GM19468 (cell line): ENCODE data around the gene LCN9.
"Not testable (repeated sequence)": the region's sequence is repeated elsewhere in the genome, so short reads cannot be mapped to it uniquely, and the experiment has no call there.

Experiments used
- ATAC-seq: cut with Tn5 transposase; IDR thresholded peaks from one replicate; pipeline ENCODE4 v1.9.1; 2021; ENCODE audit warnings: mild to moderate bottlenecking, moderate library complexity, moderate number of reproducible peaks; ENCODE audit not compliant: unreplicated experiment; ENCODE audit errors: extremely low read depth

LCN9 gene, protein sequence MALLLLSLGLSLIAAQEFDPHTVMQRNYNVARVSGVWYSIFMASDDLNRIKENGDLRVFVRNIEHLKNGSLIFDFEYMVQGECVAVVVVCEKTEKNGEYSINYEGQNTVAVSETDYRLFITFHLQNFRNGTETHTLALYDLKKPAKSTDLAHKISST

GRCh38 chr9:135662758-135663450, at the start of gene LCN9:
Gene LCN9 (plus strand): TSS chr9:135663309. CDS start chr9:135663322, 13 bp downstream.
- no peak for ATAC-seq

DNA sequence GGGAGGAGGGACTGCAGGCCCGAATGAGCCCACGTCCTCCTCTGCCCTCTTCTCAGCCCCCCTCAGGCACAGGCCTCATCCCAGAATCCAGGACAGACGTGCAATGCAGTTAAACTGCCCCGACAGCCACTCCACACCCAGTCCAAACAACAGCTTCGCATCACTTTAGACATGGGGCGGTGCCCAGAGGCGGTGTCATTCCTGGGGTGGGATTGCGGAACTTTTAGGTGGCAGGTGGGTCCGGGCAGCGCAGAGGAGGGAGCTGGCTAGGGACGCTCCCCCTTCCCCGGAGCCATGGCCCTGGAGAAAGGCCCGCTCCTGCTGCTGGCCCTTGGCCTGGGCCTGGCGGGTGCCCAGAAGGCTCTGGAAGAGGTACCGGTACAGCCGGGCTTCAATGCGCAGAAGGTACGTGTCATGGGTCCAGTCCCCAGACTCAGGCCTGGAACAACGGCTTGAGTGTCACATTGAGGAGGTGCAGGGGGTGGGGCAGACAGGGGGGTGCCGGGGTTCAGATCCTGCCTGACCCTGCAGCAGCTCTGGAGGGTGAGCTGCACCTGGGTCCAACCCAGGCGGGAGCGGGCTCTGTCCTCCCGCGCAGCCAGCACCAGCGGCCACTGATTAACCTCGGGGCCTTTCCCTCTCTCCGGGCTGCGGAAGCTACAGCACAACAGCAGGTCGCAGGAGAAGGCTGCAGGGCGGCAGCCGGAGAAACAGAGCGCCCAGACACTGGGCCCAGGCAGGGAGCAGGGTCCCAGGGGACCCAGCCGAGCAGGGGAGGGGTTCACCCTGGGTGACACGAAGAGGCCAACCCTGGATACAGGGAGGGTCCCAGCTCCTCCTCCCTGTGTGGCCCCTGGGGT, 48.9 kb upstream of the LCN9 start:
- ATAC-seq: no peak

- no peak for ATAC-seq
Observed at GRCh38 chr9:135614821-135615665, 48.1 kb upstream of the LCN9 start.

GRCh38 chr9:135615666-135616618, 47.2 kb upstream of the LCN9 start:
- ATAC-seq: no peak

DNA sequence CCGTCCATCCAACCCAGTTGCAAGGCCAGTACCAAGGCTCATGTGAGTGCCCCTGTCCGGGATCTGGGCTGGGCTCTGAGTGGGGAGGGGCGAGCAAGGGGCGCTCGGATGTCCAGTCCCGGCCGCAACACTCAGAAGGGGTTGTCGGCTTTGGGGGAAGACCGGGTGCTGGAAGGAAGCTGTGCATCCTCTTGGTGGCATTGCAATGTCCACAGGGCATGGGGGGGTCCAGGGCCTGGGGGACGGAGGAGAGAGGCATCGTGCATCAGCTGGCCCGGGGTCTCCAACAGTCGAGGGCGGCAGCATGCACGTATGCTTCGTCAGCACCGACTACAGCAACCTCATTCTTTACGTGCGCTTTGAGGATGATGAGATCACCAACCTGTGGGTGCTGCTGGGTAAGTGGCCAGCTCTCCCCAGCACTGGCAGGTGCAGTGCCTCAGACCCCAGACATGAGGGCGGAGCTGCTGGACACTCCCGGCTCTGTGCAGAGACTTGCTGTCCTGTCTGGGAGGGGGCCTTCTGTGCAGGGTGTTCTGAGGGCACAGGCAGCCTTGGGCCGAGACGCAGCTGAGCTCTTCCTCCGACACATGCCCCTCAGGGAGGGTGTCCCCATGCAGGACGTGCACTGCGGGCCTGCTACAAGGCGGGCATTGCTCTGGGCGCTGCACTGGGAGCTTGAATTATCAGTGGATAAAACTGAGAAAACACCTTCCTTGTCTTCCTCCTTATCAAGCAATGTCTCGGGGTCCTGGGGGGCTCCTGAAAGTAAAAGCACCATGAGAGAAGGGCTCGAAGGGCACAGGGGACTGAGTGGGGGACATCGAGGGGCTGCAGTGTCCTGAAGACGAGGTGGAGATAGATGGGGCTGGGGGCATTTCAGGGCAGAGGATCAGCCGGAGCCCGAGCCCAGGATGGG, 46.2 kb upstream of the LCN9 start:
- ATAC-seq: no peak

GRCh38 chr9:135617538-135617900, 45.6 kb upstream of the LCN9 start:
- no peak for ATAC-seq

GRCh38 chr9:135617991-135618411, 45.1 kb upstream of the LCN9 start:
- ATAC-seq: no peak

DNA sequence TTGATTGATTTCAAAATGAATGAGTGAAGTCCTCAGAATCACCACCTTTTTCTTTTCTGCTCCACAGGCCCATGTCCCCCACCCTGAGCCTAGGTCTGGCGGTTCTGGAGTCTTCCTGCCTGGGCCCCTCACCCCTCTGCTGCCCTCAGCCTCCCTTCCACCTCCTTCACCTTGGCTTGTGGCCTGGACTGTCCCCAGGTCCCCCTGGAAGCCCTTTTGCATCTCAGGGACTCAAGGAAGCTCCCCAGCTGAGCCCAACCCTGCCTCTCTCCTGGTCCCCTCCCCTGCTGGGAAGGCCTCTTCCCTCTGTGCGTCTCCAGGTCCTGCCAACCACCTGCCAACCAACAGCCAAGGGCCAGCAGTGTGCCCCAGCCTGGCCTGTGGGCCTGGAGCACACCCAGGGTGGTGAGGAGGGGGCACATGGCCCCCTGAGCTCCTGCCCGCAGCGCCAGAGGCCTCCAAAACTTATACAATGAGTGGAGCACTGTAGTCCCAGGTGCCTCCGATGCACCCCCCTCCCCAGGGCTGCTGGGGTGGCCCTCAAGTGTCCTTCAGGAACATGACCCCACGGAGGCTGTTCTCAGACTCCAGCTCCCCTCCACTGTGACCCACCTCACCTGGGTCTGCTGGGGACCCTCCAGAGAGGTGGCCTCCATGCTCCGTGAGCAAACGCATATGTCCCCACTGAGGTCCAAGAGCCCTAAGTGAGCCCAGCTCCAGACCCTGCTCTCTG, 44.1 kb upstream of the LCN9 start:
- no peak for ATAC-seq

GRCh38 chr9:135619599-135619886, 43.6 kb upstream of the LCN9 start:
- ATAC-seq: no peak

DNA sequence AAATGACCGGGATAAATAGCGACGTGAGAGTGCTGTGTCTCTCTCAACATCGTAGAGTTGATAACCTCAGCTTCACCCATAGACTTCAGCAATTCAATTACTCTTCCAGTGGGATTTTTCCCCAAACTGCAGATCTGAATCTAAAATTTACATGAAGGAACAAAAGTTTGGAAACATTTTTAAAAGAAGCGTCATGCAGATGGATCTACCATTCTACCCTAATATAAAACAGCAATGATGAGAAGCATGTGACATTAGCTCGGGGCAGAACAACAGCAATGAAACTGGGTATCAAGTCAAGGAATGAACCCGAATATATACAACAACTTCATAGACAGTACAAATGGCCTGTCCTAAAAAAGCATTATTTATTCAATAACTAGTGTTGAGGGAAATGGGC, 42.6 kb upstream of the LCN9 start:
- no peak for ATAC-seq

- no peak for ATAC-seq
Observed at GRCh38 chr9:135622415-135623020, 40.6 kb upstream of the LCN9 start.

DNA sequence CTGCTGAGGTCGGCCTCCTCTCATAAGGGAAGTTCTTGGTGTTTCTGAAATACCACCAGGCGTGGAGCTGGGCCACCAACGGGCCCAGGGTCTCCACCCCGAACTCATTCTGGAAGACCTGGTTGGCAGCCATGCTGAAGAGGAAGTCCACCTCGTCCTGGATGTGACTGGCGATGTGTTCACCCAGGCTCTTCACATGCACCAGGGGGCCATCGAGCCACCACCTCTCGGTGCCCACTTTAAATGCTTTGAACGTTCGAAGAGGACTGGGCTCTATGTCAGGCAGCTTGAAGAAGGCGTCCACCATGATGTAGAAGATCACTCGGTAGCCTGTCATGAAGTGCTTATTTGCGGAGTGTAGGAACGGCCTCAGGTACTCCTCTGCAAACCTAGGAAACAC, 38.8 kb upstream of the LCN9 start:
- ATAC-seq: no peak

DNA sequence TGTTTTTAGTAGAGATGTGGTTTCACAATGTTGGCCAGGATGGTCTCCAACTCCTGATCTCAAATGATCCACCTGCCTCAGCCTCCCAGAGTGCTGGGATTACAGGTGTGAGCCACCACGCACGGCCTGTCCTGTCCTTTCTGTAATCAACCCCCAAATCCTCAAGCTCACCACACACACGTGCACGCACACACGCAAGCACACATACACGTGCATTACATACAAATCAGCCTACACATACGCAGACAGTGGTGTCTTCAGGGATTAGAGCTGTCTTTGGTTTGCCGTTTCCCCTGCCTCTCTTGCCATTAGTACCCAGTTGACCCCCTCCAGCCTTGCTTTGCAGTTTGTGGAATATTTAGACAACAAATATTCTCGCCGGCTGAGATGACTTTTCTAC, 30.3 kb upstream of the LCN9 start:
- ATAC-seq: no peak

DNA sequence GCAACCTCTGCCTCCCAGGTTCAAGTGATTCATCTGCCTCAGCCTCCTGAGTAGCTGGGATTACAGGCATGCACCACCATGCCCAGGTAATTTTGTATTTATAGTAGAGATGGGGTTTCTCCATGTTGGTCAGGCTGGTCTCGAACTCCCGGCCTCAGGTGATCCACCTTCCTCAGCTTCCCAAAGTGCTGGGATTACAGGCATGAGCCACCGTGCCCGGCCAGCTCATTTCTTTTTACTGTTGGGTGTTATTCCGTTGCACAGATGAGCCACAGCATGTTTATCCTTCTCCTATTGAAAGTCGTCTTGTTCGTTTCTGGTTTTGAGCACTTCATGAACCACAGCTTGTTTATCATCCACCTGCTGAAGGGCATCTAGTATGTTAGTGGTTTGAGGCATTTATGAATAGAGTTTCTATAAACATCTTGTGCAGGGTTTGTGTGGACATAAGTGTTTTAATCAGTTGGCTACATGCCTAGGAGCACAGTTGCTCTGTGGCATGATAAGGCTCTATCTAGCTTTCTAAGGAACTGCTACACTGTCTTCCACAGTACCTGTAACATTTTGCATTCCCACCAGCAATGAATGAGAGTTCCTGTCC, 26.1 kb upstream of the LCN9 start:
- not testable (repeated sequence) for ATAC-seq

DNA sequence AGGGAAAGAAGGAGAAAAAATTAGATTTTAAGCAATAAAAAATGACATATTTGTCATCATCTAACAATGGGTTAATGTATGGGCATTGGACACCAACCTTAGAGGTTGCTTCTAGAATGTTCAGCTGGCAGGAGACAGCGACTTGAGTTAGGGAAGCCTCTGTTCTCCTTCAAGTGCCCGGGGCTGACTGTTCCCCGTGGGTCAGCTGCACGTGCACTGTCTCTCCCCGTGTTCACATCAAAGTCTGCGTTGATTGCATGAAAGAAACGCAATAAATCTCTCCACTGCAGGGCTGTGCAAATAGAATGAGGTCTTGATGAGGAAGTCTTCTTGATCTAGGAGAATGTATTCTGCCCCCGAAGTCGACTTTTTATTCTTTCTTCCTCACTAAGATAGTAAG, 23.9 kb upstream of the LCN9 start, which contains the start of gene GLT6D1:
Gene GLT6D1 (minus strand): TSS at position 345 of the 400 bp plus-strand sequence. CDS start 353 bp downstream, outside the sequence.
- ATAC-seq: no peak

DNA sequence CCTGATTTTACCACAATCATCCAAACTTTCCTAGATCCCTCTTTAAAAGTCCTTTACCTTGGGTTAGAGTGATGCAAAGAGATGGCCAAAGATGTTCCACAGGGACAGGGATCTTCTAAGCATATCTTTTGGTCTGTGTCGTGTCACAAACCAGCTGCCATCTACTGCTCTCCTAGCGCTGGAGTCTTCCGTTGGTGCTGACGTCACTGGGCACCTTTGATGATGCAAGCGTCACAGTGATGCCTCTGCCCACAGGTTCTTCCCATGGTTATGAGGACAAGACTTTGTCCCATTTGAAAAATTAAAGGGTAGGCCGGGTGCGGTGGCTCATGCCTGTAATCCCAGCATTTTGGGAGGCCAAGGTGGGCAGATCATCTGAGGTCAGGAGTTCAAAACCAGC, 22.1 kb upstream of the LCN9 start:
- ATAC-seq: no peak

DNA sequence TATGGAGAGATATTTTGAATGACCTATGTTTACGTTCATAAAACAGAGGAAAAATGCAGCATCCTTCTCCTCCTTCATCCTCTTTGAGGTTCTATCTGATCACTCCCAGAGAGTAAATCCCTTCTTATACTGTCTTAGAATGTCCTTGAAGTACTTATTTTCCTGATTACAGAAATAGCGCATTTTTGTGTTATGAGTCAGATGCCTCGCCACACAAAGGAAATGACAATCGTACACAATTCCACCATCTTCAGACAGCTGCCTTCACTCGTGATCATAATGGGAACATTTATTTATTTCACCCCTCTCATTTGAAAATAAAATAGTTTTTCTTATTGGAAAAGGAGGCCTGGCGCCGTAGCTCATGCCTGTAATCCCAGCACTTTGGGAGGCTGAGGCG, 21.4 kb upstream of the LCN9 start:
- ATAC-seq: no peak
